GM12873 (cell line): Measurements from ENCODE around the gene PTGS1.

ENCODE experiments used
- TF ChIP-seq, protein P1 (sequence below): IDR thresholded peaks from 2 replicates; pipeline ENCODE4 v1.5.1; 2012; ENCODE audit warnings: low read depth, mild to moderate bottlenecking, moderate library complexity, low read length, control low read depth; ENCODE audit not compliant: insufficient read depth; ENCODE audit errors: missing control alignments

Gene PTGS1

DNA sequence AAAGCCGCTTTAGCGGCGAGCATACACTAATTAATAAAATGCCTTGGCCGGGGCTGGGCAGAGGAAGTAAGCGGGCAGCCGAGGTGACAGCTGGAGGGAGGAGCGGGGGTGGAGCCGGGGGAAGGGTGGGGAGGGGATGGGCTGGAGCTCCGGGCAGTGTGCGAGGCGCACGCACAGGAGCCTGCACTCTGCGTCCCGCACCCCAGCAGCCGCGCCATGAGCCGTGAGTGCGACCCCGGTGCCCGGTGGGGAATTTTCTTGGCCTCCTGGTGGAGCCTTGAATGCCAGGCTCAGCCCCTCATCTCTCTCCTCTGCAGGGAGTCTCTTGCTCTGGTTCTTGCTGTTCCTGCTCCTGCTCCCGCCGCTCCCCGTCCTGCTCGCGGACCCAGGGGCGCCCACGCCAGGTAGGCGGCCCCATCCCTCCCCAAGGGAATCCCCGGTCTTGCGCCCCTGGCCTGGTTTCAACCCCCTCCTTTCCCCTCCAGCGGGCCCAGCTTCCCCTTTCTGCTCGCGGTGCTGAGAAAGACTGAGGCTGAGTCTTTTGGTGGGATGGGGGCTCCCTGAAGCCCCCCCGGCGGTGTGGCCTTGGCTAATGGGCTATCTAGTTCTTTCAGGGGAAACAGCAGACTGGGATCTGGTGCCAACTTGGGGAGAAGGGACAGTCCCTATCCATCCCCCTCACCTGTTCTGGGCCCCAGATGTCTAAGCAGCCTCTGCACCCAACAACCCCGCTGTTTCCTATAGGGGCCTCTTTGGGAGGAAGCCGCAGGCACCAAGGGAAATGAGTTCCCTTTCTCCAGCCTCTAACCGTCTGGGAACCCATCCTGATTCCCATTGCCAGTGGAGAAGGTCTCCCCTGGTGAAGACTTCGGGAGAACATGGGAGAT lies at the start of gene PTGS1:
Gene PTGS1 (plus strand): TSS at position 156 of the 887 bp plus-strand sequence. CDS start 61 bp downstream, at position 217.
- TF ChIP-seq, protein P1, sequence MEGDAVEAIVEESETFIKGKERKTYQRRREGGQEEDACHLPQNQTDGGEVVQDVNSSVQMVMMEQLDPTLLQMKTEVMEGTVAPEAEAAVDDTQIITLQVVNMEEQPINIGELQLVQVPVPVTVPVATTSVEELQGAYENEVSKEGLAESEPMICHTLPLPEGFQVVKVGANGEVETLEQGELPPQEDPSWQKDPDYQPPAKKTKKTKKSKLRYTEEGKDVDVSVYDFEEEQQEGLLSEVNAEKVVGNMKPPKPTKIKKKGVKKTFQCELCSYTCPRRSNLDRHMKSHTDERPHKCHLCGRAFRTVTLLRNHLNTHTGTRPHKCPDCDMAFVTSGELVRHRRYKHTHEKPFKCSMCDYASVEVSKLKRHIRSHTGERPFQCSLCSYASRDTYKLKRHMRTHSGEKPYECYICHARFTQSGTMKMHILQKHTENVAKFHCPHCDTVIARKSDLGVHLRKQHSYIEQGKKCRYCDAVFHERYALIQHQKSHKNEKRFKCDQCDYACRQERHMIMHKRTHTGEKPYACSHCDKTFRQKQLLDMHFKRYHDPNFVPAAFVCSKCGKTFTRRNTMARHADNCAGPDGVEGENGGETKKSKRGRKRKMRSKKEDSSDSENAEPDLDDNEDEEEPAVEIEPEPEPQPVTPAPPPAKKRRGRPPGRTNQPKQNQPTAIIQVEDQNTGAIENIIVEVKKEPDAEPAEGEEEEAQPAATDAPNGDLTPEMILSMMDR = no peak

DNA sequence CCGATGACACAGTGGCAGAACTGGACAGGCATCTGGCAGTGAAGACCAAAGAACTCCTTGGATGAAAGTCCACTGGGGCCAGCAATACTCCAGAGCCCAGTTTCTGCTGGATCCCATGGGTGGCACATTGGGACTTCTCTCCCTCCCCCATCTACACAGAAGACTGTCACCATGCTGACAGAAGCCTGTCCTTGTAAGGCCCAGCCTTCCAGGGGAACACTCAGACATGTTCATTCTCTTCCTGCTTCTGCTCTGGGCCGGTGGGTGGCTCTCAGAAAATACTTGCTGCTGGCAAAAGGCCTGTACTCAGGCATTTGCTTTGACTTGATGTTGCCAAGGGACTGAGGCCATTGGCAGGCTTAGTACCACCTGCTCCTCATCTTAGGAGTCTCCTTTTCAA lies 48.3 kb upstream of the PTGS1 start:
- TF ChIP-seq, protein P1 = no peak

DNA sequence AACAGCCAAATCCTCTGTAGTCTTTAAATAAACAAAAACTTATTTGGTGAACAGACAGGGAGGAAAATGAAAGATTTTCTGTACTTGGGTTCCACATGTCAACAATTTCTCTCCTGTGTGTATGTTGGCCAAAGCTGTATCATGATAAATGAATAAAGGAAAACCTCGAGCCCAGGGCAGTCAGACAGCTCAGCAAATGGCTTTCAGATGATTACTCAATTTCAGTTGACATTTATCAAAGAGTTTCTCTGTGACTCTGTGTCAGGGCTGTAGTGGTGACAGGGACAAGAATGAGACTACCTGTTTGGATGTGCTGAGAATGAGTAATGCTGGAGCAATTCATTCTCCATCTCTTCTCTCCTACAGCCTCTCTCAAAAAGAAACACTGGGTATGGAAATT lies 45.7 kb upstream of the PTGS1 start:
- TF ChIP-seq, protein P1 = no peak

DNA sequence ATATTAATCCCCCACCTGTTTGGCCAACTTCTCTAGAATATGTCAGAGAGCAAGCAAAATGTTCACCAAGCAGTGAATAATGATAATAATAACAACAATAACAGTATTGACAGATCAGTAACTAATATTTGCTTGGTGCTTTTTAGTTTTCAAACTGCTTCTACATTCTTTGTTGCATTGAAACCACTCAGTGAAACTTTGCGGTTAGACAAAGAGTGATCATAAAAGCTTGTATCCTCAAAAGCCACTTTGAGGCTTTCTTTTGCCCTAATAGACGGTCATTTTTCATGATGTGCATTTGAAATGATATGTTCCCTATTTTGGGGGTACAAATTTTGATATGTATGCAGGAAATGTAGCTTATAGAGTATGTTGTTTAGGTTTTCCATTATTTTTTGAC lies 43.6 kb upstream of the PTGS1 start:
- TF ChIP-seq, protein P1 = no peak

DNA sequence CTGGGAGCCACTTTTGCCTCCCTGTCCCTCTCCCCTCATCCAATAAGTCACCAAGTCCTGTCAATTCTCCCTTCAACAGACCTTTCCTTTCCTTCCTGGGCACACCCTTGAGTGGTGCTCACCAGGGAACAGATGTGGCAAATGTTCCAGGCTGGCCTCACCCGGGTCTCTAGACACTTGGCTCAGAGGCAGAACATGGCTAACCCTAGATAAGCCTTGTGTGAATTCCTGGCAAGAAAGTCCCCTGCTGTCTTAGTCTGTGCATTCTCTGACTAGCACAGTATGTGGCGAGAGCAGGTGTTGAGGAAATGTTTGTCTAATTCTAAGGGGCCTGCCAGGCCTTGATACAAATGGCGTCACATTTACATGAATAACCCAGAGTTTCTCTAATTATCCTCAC lies 41.2 kb upstream of the PTGS1 start:
- TF ChIP-seq, protein P1 = no peak

DNA sequence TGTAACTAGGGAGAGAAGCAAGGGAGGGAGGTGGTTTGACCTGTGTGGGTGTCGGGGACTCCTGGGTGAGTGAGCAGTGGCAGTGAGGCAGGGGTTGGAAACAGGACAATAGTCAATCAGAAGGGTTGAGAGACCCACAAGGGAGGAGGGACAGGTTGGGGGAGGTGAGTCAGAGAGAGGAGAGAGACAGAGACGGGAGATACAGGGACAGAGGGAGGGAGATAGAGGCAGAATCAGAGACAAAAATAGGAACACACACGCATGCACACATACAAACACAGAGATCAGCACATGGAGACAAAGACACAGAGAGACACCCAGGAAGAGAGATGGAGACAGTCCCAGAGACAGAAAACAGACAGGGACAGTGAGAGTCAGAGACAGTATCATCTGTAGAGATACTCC lies 39.3 kb upstream of the PTGS1 start:
- TF ChIP-seq, protein P1 = no peak

DNA sequence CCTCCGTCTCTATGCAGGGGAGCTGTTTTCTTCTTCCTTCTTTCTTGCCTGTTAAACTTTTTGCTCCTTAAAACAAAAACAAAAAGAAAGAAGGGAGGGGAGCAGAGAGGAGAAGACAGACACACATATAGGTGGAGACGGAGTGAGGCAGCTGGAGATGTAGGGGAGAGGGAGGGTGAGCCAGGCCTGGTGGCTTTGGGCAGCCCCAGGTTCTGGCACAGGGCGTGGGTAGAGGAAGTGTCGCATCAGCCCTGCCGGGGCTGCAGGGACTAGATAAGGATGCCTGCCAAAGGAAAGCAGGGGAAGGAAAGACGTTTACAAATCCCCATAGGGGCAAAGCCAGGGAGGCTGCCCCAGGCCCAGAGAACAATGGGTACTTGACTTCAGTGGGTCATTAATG lies 38.7 kb upstream of the PTGS1 start:
- TF ChIP-seq, protein P1 = no peak
